Measurements from ENCODE around the gene CLASP2.

GRCh38 chr3:33718595-33718907 lies 497 bp upstream of the CLASP2 start:
- TF ChIP-seq CTCF (IDR thresholded peaks at IDR 0.05 in 4 of 5, conservative IDR thresholded peaks at IDR 0.05 in 1 of 5) (no peak), POLR2A (IDR thresholded peaks at IDR 0.05) (no peak)
